MCF 10A (cell line): ENCODE data around the gene C20orf144. TPM values are rescaled to one million over a fixed set of nuclear protein-coding genes. Genes with fewer than 3 reads are reported as not detected.

Experiments
- BruUV-seq: library from RNA; stranded (reverse); fragments of 400-500 nt; replicated peaks from 2 replicates; lab custom pipeline; 2021; lab: Mats Ljungman, UMichigan
- CTCF ChIA-PET: fragments of 300-600 bp; sonication (Branson Sonifier 250); formaldehyde crosslinking; extraction: SDS; loops from one replicate; lab custom pipeline; 2021; ENCODE audit warnings: antibody characterized with exemption, inconsistent platforms; lab: Yijun Ruan, JAX
- POLR2A ChIA-PET: fragments of 300-600, 350-650 bp; sonication (Branson Sonifier 250); formaldehyde crosslinking; extraction: SDS; loops from one replicate; lab custom pipeline; 2020; ENCODE audit warnings: antibody characterized with exemption, inconsistent platforms; lab: Yijun Ruan, JAX
- DNase-seq: peaks from one replicate; pipeline ENCODE4 v3.0.0-alpha.2; 2018; ENCODE audit not compliant: unreplicated experiment
- H3K27ac Mint-ChIP-seq: one replicate; pipeline ENCODE4 v1.8.0; 2022; ENCODE audit warnings: mild to moderate bottlenecking, low read depth, mixed read lengths; ENCODE audit not compliant: unreplicated experiment
- H3K27me3 Mint-ChIP-seq: one replicate; pipeline ENCODE4 v1.8.0; 2022; ENCODE audit warnings: mixed read lengths; ENCODE audit not compliant: insufficient read depth, unreplicated experiment
- H3K36me3 Mint-ChIP-seq: one replicate; pipeline ENCODE4 v1.8.0; 2022; ENCODE audit warnings: mild to moderate bottlenecking, moderate library complexity, mixed read lengths; ENCODE audit not compliant: insufficient read depth, unreplicated experiment
- H3K4me1 Mint-ChIP-seq: one replicate; pipeline ENCODE4 v1.8.0; 2022; ENCODE audit warnings: mixed read lengths; ENCODE audit not compliant: insufficient read depth, unreplicated experiment
- H3K4me3 Mint-ChIP-seq: one replicate; pipeline ENCODE4 v1.8.0; 2022; ENCODE audit warnings: mild to moderate bottlenecking, moderate library complexity, mixed read lengths; ENCODE audit not compliant: unreplicated experiment
- H3K9me3 Mint-ChIP-seq: one replicate; pipeline ENCODE4 v1.8.0; 2022; ENCODE audit warnings: mixed read lengths; ENCODE audit not compliant: unreplicated experiment
- CTCF ChIP-seq: fragments of 200-600 bp; IDR thresholded peaks from one replicate; pipeline ENCODE4 v1.8.0; 2022; ENCODE audit warnings: antibody characterized with exemption, mild to moderate bottlenecking; ENCODE audit not compliant: unreplicated experiment
- intact Hi-C: fragments of 100-400 bp; cut with micrococcal nuclease; formaldehyde crosslinking; loops from 2 replicates; pipeline ENCODE4 v1.14.1; 2022
- total RNA-seq: library from RNA; stranded (reverse); gene quantifications from 2 replicates; pipeline ENCODE4 v1.2.3, GENCODE V29; 2022

Gene C20orf144
- total RNA-seq, 1 experiment from 2014 or later, result 0.21 TPM

- peak overlapping the region; percentile 73 for H3K4me3 Mint-ChIP-seq
- intact Hi-C loops, result no loop called here
- H3K27me3 Mint-ChIP-seq, result no peaks in the 10 kb centered on the region
- peak overlapping the region; percentile 19 for H3K27ac Mint-ChIP-seq
- no peaks in the 10 kb centered on the region for H3K9me3 Mint-ChIP-seq
- BruUV-seq, result no TSS peak
- POLR2A ChIA-PET, result interaction anchor here (0.6 to 3.4 kb wide), 19 partner anchors 10 to 449 kb away, joined by 3 to 20 read pairs (median 5); partner anchors contain the start of genes CBFA2T2, CDK5RAP1, CHMP4B and EIF2S2
- CTCF ChIA-PET, result interaction anchor here (0.6 to 1.8 kb wide), 12 partner anchors 8 to 449 kb away, joined by 3 to 8 read pairs (median 3); partner anchors contain the start of gene EIF2S2
- peaks cover 14% of the 10 kb centered on the region for H3K4me1 Mint-ChIP-seq
- no peak for TF ChIP-seq CTCF
- peak; percentile 66 for DNase-seq
- peaks cover 6% of the 10 kb centered on the region for H3K36me3 Mint-ChIP-seq
Measured at GRCh38 chr20:33663161-33664084, 1.3 kb downstream of the C20orf144 start.

GRCh38 chr20:33664085-33664761, 2.1 kb downstream of the C20orf144 start:
- H3K9me3 Mint-ChIP-seq, result no peaks in the 10 kb centered on the region
- no peak for TF ChIP-seq CTCF
- intact Hi-C loops, result no loop called here
- H3K4me3 Mint-ChIP-seq, result peak overlapping the region; percentile 73
- no peaks in the 10 kb centered on the region for H3K27me3 Mint-ChIP-seq
- peaks cover 6% of the 10 kb centered on the region for H3K36me3 Mint-ChIP-seq
- CTCF ChIA-PET, result interaction anchor here (0.6 to 5.9 kb wide), 12 partner anchors 9 to 465 kb away, joined by 3 to 37 read pairs (median 3); partner anchors contain the start of gene EIF2S2
- BruUV-seq, result TSS peak; percentile 29
- no peak for DNase-seq
- peak overlapping the region; percentile 19 for H3K27ac Mint-ChIP-seq
- H3K4me1 Mint-ChIP-seq, result peaks cover 14% of the 10 kb centered on the region
- POLR2A ChIA-PET, result interaction anchor here (0.6 to 3.4 kb wide), 17 partner anchors 10 to 465 kb away, joined by 3 to 20 read pairs (median 4); partner anchors contain the start of genes CBFA2T2, CDK5RAP1, PXMP4 and RALY

- no peaks in the 10 kb centered on the region for H3K9me3 Mint-ChIP-seq
- no peaks in the 10 kb centered on the region for H3K27me3 Mint-ChIP-seq
- peaks cover 14% of the 10 kb centered on the region for H3K4me1 Mint-ChIP-seq
- no peak for DNase-seq
- H3K4me3 Mint-ChIP-seq, result peak overlapping the region; percentile 73
- no peak overlapping the region for H3K27ac Mint-ChIP-seq
- peaks cover 8% of the 10 kb centered on the region for H3K36me3 Mint-ChIP-seq
- ChIA-PET CTCF (interaction anchor here (0.7 to 7.0 kb wide), 9 partner anchors 9 to 465 kb away, joined by 3 to 53 read pairs (median 4); partner anchors contain the start of gene EIF2S2), POLR2A (interaction anchor here (0.6 to 3.4 kb wide), 7 partner anchors 11 to 465 kb away, joined by 3 to 20 read pairs (median 8); partner anchors contain the start of genes CBFA2T2, CDK5RAP1 and PXMP4)
- BruUV-seq, result no TSS peak
- TF ChIP-seq CTCF, result no peak
- intact Hi-C loops, result loop anchor here (5.0 kb wide), 2 partner anchors 262 to 403 kb away; partner anchors contain the start of gene CDK5RAP1
Measured at GRCh38 chr20:33664762-33665144, 2.6 kb downstream of the C20orf144 start.
